DND-41 (cell line): ENCODE data around the gene C2CD3.

ENCODE experiments used
- ATAC-seq: fragments of 200-7000 bp; cut with Tn5 transposase; 3 replicates; pipeline ENCODE4 v1.9.1; 2021; ENCODE audit warnings: low read depth; ENCODE audit not compliant: insufficient read depth
- DNase-seq: peaks from one replicate; pipeline ENCODE4 v3.0.0-alpha.2; 2020
- H2AFZ ChIP-seq: 2 replicates; pipeline ENCODE4 v1.6.0; 2012; ENCODE audit warnings: low read depth, low read length
- H3K27ac ChIP-seq: 2 replicates; pipeline ENCODE4 v1.5.1; 2012; ENCODE audit warnings: low read length, inconsistent platforms
- H3K27me3 ChIP-seq: fragments of 200-600 bp; sonication (generic); 2 replicates; pipeline ENCODE4 v1.6.0; 2012; ENCODE audit warnings: low read length, mild to moderate bottlenecking, inconsistent platforms; ENCODE audit not compliant: insufficient read depth, poor library complexity
- H3K36me3 ChIP-seq: 2 replicates; pipeline ENCODE4 v1.5.1; 2012; ENCODE audit warnings: low read length, inconsistent platforms; ENCODE audit not compliant: insufficient read depth
- H3K4me1 ChIP-seq: 2 replicates; pipeline ENCODE4 v1.5.1; 2012; ENCODE audit warnings: mild to moderate bottlenecking, low read length; ENCODE audit not compliant: insufficient read depth
- H3K4me2 ChIP-seq: 2 replicates; pipeline ENCODE4 v1.6.0; 2012; ENCODE audit warnings: mild to moderate bottlenecking, moderate library complexity, low read length, inconsistent platforms; ENCODE audit not compliant: insufficient read depth
- H3K4me3 ChIP-seq, 2 experiments: fragments of 200-600 bp in 1 of 2; shearing (Covaris generic) in 1 of 2; 2 replicates each; pipeline ENCODE4 v1.5.1; 2012 to 2016; ENCODE audit warnings: inconsistent platforms in 2 of 2, low read length in 2 of 2, mild to moderate bottlenecking in 2 of 2, low read depth in 1 of 2, moderate library complexity in 1 of 2
- H3K79me2 ChIP-seq: 2 replicates; pipeline ENCODE4 v1.6.0; 2012; ENCODE audit warnings: low read length, inconsistent platforms; ENCODE audit not compliant: insufficient read depth
- H3K9ac ChIP-seq: 2 replicates; pipeline ENCODE4 v1.6.0; 2012; ENCODE audit warnings: low read depth, mild to moderate bottlenecking, inconsistent platforms, low read length, moderate library complexity
- H3K9me3 ChIP-seq: 2 replicates; pipeline ENCODE4 v1.5.1; 2012; ENCODE audit warnings: low read length, moderate library complexity, mild to moderate bottlenecking, inconsistent platforms; ENCODE audit not compliant: insufficient read depth, severe bottlenecking
- H4K20me1 ChIP-seq: 2 replicates; pipeline ENCODE4 v1.6.0; 2012; ENCODE audit warnings: low read length; ENCODE audit not compliant: insufficient read depth
- EZH2 ChIP-seq: IDR thresholded peaks from 3 replicates; pipeline ENCODE4 v1.6.1; 2012; ENCODE audit warnings: borderline replicate concordance, low read depth, mild to moderate bottlenecking, moderate library complexity, low read length, inconsistent platforms; ENCODE audit not compliant: severe bottlenecking
- TF ChIP-seq, protein P1 (sequence below): IDR thresholded peaks from 2 replicates; pipeline ENCODE4 v1.5.1; 2012; ENCODE audit warnings: borderline replicate concordance, low read length, moderate library complexity, mild to moderate bottlenecking; ENCODE audit not compliant: poor library complexity, severe bottlenecking; ENCODE audit errors: extremely low read depth

C2CD3 gene

GRCh38 chr11:74195828-74196227 is 25.0 kb upstream of the C2CD3 start:
- no peak overlapping the region for H3K9ac ChIP-seq
- H4K20me1 ChIP-seq = no peaks in the 10 kb centered on the region
- TF ChIP-seq, protein P1, sequence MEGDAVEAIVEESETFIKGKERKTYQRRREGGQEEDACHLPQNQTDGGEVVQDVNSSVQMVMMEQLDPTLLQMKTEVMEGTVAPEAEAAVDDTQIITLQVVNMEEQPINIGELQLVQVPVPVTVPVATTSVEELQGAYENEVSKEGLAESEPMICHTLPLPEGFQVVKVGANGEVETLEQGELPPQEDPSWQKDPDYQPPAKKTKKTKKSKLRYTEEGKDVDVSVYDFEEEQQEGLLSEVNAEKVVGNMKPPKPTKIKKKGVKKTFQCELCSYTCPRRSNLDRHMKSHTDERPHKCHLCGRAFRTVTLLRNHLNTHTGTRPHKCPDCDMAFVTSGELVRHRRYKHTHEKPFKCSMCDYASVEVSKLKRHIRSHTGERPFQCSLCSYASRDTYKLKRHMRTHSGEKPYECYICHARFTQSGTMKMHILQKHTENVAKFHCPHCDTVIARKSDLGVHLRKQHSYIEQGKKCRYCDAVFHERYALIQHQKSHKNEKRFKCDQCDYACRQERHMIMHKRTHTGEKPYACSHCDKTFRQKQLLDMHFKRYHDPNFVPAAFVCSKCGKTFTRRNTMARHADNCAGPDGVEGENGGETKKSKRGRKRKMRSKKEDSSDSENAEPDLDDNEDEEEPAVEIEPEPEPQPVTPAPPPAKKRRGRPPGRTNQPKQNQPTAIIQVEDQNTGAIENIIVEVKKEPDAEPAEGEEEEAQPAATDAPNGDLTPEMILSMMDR = no peak
- no peak for TF ChIP-seq EZH2
- H3K4me1 ChIP-seq = no peaks in the 10 kb centered on the region
- ATAC-seq (no peak), DNase-seq (no peak)
- peaks cover 9% of the 10 kb centered on the region for H3K36me3 ChIP-seq
- peaks cover 2% of the 10 kb centered on the region for H3K9me3 ChIP-seq
- peaks cover 20% of the 10 kb centered on the region for H3K79me2 ChIP-seq
- H3K4me2 ChIP-seq = no peak overlapping the region
- H3K27me3 ChIP-seq = no peaks in the 10 kb centered on the region
- H3K4me3 ChIP-seq = no peak overlapping the region
- H3K27ac ChIP-seq = no peak overlapping the region
- no peak overlapping the region for H2AFZ ChIP-seq

GRCh38 chr11:74185695-74186094 is 14.9 kb upstream of the C2CD3 start:
- H4K20me1 ChIP-seq = peaks cover 6% of the 10 kb centered on the region
- peaks cover 2% of the 10 kb centered on the region for H3K9me3 ChIP-seq
- peaks cover 65% of the 10 kb centered on the region for H3K79me2 ChIP-seq
- TF ChIP-seq EZH2 = no peak
- TF ChIP-seq, protein P1 = no peak
- H2AFZ ChIP-seq = no peak overlapping the region
- no peak overlapping the region for H3K9ac ChIP-seq
- no peak overlapping the region for H3K4me2 ChIP-seq
- no peaks in the 10 kb centered on the region for H3K27me3 ChIP-seq
- ATAC-seq (no peak), DNase-seq (no peak)
- no peak overlapping the region for H3K27ac ChIP-seq
- H3K4me3 ChIP-seq = no peak overlapping the region
- H3K4me1 ChIP-seq = no peaks in the 10 kb centered on the region
- peaks cover 16% of the 10 kb centered on the region; the same call in 1 of the 2 replicates for H3K36me3 ChIP-seq

DNA sequence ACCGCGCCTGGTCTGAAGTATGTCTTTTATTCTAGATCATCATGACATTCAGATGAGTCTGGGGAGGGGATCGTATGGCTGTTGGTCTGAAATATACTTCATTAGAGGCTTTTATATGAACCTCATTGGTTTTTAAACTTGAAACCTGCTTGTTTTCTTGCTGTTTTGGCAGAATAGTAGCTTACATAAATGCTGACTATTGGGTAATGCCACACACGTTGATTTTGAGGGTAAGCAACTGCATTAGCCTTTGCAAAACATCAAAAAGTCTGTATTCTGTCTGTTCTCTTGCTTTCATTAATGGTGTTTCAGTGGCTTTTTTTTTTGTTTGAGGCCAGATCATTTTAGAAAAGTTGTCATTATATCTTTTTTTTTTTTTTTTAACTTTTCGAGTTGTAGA is 14.5 kb upstream of the C2CD3 start:
- DNase-seq (no peak), ATAC-seq (no peak)
- Histone ChIP-seq H3K9me3 (peaks cover 2% of the 10 kb centered on the region), H3K27me3 (no peaks in the 10 kb centered on the region), H3K4me3 (no peak overlapping the region), H3K79me2 (peaks cover 66% of the 10 kb centered on the region), H3K9ac (no peak overlapping the region), H3K27ac (no peak overlapping the region), H2AFZ (no peak overlapping the region), H3K4me2 (no peak overlapping the region), H3K36me3 (peaks cover 12% of the 10 kb centered on the region; the same call in 1 of the 2 replicates), H4K20me1 (peaks cover 6% of the 10 kb centered on the region), H3K4me1 (no peaks in the 10 kb centered on the region)
- TF ChIP-seq, protein P1 = no peak
- TF ChIP-seq EZH2 = no peak

- H2AFZ ChIP-seq = no peak overlapping the region
- TF ChIP-seq, protein P1 = no peak
- H3K27me3 ChIP-seq = no peaks in the 10 kb centered on the region
- H3K9ac ChIP-seq = no peak overlapping the region
- no peak overlapping the region for H3K4me3 ChIP-seq
- H3K9me3 ChIP-seq = no peaks in the 10 kb centered on the region
- H3K27ac ChIP-seq = no peak overlapping the region
- no peak overlapping the region for H3K4me2 ChIP-seq
- H3K36me3 ChIP-seq = peaks cover 3% of the 10 kb centered on the region; the same call in 1 of the 2 replicates
- ATAC-seq (no peak), DNase-seq (no peak)
- H4K20me1 ChIP-seq = peaks cover 9% of the 10 kb centered on the region
- H3K79me2 ChIP-seq = peaks cover 74% of the 10 kb centered on the region
- H3K4me1 ChIP-seq = no peaks in the 10 kb centered on the region
Observed at GRCh38 chr11:74182635-74183034, 11.8 kb upstream of the C2CD3 start.
